Measurements from ENCODE around the gene CD1C.

The CD1C gene

DNA sequence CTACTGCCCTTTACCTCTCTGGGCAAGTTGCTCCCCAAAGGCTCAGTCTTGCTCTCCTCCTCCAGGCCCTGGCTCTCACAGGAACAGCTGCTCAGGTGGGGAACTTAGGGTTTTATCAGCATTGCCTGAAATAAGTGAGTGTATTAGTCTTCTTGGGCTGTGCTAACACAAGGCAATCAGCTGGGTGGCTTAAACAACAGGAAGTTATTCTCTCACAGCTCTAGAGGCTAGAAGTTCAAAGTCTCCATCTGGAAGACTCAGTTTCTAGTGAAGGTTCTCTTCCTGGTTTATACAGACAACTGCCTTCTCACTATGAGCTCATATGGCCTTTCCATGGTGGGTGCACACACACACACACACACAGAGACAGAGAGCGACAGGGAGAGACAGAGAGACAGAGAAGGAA is 2.8 kb upstream of the CD1C start:
- Mint-ChIP-seq H3K9me3 (peaks cover under 1% of the 10 kb centered on the region), H3K36me3 (ENCODE audit: low read depth) (no peaks in the 10 kb centered on the region), H3K27me3 (peaks cover 10% of the 10 kb centered on the region), H3K4me1 (peaks cover 42% of the 10 kb centered on the region), H3K27ac (peak overlapping the region; percentile 81), H3K4me3 (peak overlapping the region; percentile 27)
- no peak for DNase-seq
- peak; percentile 12 for ATAC-seq

- Mint-ChIP-seq H3K27ac (no peak overlapping the region), H3K27me3 (peaks cover 3% of the 10 kb centered on the region), H3K36me3 (ENCODE audit: low read depth) (no peaks in the 10 kb centered on the region), H3K4me1 (peaks cover 25% of the 10 kb centered on the region), H3K4me3 (no peak overlapping the region), H3K9me3 (no peaks in the 10 kb centered on the region)
- DNase-seq (no peak), ATAC-seq (no peak)
These were observed 660 bp downstream of the CD1C start for GRCh38 chr1:158290321-158290844.

- Mint-ChIP-seq H3K9me3 (peaks cover 11% of the 10 kb centered on the region), H3K4me1 (no peaks in the 10 kb centered on the region), H3K4me3 (no peak overlapping the region), H3K27me3 (peaks cover 13% of the 10 kb centered on the region), H3K27ac (no peak overlapping the region), H3K36me3 (ENCODE audit: low read depth) (no peaks in the 10 kb centered on the region)
- ATAC-seq (no peak), DNase-seq (no peak)
These were observed 6.1 kb downstream of the CD1C start for GRCh38 chr1:158295791-158296190.

- Mint-ChIP-seq H3K36me3 (ENCODE audit: low read depth) (no peaks in the 10 kb centered on the region), H3K4me1 (peaks cover 5% of the 10 kb centered on the region), H3K4me3 (no peak overlapping the region), H3K27ac (no peak overlapping the region), H3K9me3 (peaks cover 9% of the 10 kb centered on the region), H3K27me3 (no peaks in the 10 kb centered on the region)
- no peak for DNase-seq
- ATAC-seq = no peak
These were observed 20.9 kb downstream of the CD1C start for GRCh38 chr1:158310623-158311022.

GRCh38 chr1:158311066-158311465 is 21.3 kb downstream of the CD1C start:
- no peak for ATAC-seq
- no peak overlapping the region for H3K27ac Mint-ChIP-seq
- H3K4me1 Mint-ChIP-seq = peaks cover 5% of the 10 kb centered on the region
- no peaks in the 10 kb centered on the region for H3K27me3 Mint-ChIP-seq
- no peak for DNase-seq
- no peaks in the 10 kb centered on the region for H3K36me3 Mint-ChIP-seq (ENCODE audit: low read depth)
- no peak overlapping the region for H3K4me3 Mint-ChIP-seq
- H3K9me3 Mint-ChIP-seq = peaks cover 9% of the 10 kb centered on the region

- ATAC-seq = no peak
- H3K4me1 Mint-ChIP-seq = peaks cover 7% of the 10 kb centered on the region
- no peak overlapping the region for H3K27ac Mint-ChIP-seq
- no peak for DNase-seq
- peaks cover 14% of the 10 kb centered on the region for H3K9me3 Mint-ChIP-seq
- H3K36me3 Mint-ChIP-seq (ENCODE audit: low read depth) = peaks cover 2% of the 10 kb centered on the region
- no peak overlapping the region for H3K4me3 Mint-ChIP-seq
- H3K27me3 Mint-ChIP-seq = peaks cover 14% of the 10 kb centered on the region
These were observed 34.1 kb downstream of the CD1C start for GRCh38 chr1:158323866-158324265.

DNA sequence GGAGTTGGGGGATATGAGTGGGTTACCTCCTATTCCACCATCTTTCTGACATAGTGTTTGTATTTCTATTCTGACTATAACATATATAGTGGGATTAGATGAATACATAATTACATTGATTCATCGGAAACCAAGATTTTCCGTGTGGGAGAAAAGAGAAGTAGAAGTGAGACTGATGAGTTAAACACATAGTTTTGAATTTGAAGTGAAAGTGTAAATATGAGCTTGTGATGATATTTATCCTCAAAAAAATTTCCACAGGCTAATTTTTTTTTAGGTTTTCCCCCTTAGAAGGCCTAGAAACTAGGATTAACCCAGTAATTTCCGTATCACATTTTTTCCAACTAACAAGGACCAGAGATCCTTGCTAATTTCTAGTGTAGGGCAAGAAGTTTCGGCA is 34.7 kb downstream of the CD1C start:
- no peak for DNase-seq
- Mint-ChIP-seq H3K9me3 (peaks cover 14% of the 10 kb centered on the region), H3K27me3 (peaks cover 14% of the 10 kb centered on the region), H3K4me1 (peaks cover 7% of the 10 kb centered on the region), H3K27ac (no peak overlapping the region), H3K36me3 (ENCODE audit: low read depth) (peaks cover 2% of the 10 kb centered on the region), H3K4me3 (no peak overlapping the region)
- no peak for ATAC-seq

- Mint-ChIP-seq H3K36me3 (ENCODE audit: low read depth) (peaks cover 2% of the 10 kb centered on the region), H3K9me3 (peaks cover 8% of the 10 kb centered on the region)
These were observed 37.8 kb downstream of the CD1C start for GRCh38 chr1:158327481-158327880.

GRCh38 chr1:158328426-158328825 is 38.7 kb downstream of the CD1C start:
- peaks cover 6% of the 10 kb centered on the region for H3K4me1 Mint-ChIP-seq
- H3K27ac Mint-ChIP-seq = no peak overlapping the region
- no peaks in the 10 kb centered on the region for H3K36me3 Mint-ChIP-seq (ENCODE audit: low read depth)
- H3K27me3 Mint-ChIP-seq = peaks cover 2% of the 10 kb centered on the region
- DNase-seq (no peak), ATAC-seq (no peak)
- H3K4me3 Mint-ChIP-seq = no peak overlapping the region
- H3K9me3 Mint-ChIP-seq = no peaks in the 10 kb centered on the region

More at GRCh38 chr1:158327481-158327880, 37.8 kb downstream of the CD1C start:
- ATAC-seq = no peak
- DNase-seq = no peak
- Mint-ChIP-seq H3K4me1 (peaks cover 4% of the 10 kb centered on the region), H3K27me3 (peaks cover 5% of the 10 kb centered on the region), H3K27ac (no peak overlapping the region), H3K4me3 (no peak overlapping the region)

- Mint-ChIP-seq H3K27me3 (peaks cover 2% of the 10 kb centered on the region), H3K27ac (no peak overlapping the region), H3K9me3 (no peaks in the 10 kb centered on the region), H3K4me3 (no peak overlapping the region), H3K4me1 (peaks cover 13% of the 10 kb centered on the region), H3K36me3 (ENCODE audit: low read depth) (no peaks in the 10 kb centered on the region)
- no peak for ATAC-seq
- DNase-seq = no peak
These were observed 39.6 kb downstream of the CD1C start for GRCh38 chr1:158329300-158329699.

DNA sequence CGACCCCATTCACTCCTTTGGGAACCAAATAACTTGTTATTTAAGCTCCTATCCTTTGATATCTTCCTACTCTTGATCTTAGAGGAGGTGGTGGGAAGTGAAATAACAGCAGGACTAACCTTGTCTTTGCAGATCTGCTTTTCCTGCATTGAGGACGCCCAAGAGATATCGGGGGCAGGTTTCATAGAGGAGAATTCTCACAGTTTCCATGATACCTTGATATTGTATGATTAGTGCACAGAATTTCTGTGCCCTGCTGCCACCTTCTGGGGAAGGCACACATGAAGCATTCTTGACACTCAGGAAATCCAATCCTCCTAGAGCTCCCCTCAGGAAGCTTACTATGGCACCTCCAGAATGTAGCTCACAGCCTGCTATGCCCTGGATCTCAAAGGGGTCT is 40.0 kb downstream of the CD1C start:
- H3K4me1 Mint-ChIP-seq = peaks cover 13% of the 10 kb centered on the region
- ATAC-seq (peak; percentile 40), DNase-seq (peak; percentile 17)
- H3K27ac Mint-ChIP-seq = no peak overlapping the region
- no peaks in the 10 kb centered on the region for H3K9me3 Mint-ChIP-seq
- peaks cover 5% of the 10 kb centered on the region for H3K27me3 Mint-ChIP-seq
- H3K36me3 Mint-ChIP-seq (ENCODE audit: low read depth) = no peaks in the 10 kb centered on the region
- H3K4me3 Mint-ChIP-seq = no peak overlapping the region

- H3K36me3 Mint-ChIP-seq (ENCODE audit: low read depth) = no peaks in the 10 kb centered on the region
- peaks cover 17% of the 10 kb centered on the region for H3K4me1 Mint-ChIP-seq
- peaks cover 5% of the 10 kb centered on the region for H3K27me3 Mint-ChIP-seq
- H3K27ac Mint-ChIP-seq = no peak overlapping the region
- ATAC-seq (no peak), DNase-seq (no peak)
- H3K9me3 Mint-ChIP-seq = no peaks in the 10 kb centered on the region
- H3K4me3 Mint-ChIP-seq = no peak overlapping the region
These were observed 40.8 kb downstream of the CD1C start for GRCh38 chr1:158330391-158331105.

GRCh38 chr1:158331106-158331425 is 41.3 kb downstream of the CD1C start:
- Mint-ChIP-seq H3K36me3 (ENCODE audit: low read depth) (no peaks in the 10 kb centered on the region), H3K27me3 (peaks cover 5% of the 10 kb centered on the region), H3K9me3 (no peaks in the 10 kb centered on the region), H3K4me3 (no peak overlapping the region), H3K27ac (no peak overlapping the region), H3K4me1 (peaks cover 17% of the 10 kb centered on the region)
- DNase-seq (no peak), ATAC-seq (no peak)

DNA sequence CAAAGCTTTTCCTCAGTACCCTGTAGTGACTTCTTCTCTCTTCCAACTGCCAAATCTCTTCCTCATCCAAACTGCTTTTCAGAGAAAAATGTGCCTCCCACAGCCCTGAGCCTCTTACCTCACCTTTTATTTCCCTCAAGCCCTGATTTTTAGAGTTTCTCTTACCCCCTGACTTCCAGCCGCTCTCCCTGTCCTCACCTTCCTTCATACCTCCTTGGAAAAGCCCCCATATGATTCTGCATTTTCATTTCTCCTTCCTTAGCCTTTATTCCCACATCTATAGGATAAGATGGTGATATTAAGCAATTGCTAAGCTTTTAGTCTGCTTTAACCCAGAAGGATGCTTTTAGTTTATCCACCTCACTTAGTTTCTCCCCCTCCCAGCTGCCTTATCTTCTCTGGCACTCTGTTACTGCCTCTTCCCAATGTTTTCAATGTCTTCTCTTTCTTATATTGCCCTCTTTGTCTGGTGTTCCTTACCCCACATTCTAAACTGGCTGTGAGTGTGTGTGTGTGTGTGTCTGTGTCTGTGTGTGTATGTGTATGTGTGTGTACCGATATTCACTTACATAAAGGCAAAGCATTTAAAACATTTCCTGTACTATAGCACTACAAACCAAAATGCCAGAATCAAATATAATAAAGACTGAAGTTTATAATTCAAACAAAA is 41.9 kb downstream of the CD1C start, which contains the start of gene CD1B:
Gene CD1B (minus strand): TSS at position 51 of the 670 bp plus-strand sequence. CDS start 108 bp downstream, outside the sequence.
- H3K27ac Mint-ChIP-seq = no peak within 1 kb of the TSS
- peaks cover 17% of the 10 kb centered on the region for H3K4me1 Mint-ChIP-seq
- no peaks in the 10 kb centered on the region for H3K9me3 Mint-ChIP-seq
- no peak within 1 kb of the TSS for H3K4me3 Mint-ChIP-seq
- ATAC-seq = no peak
- no peak for DNase-seq
- peaks cover 5% of the 10 kb centered on the region for H3K27me3 Mint-ChIP-seq
- no peaks in the 10 kb centered on the region for H3K36me3 Mint-ChIP-seq (ENCODE audit: low read depth)

Data from activated naive CD8-positive, alpha-beta T cell treated with anti-CD3 and anti-CD28 coated beads, Interleukin-2, amount 50 U/mL, for 24 hours (primary cell).